NCI-H1105 treated with DMSO at 0.1 percent for 48 hours (cell line): Measurements from ENCODE around the gene LRRC26.
"Not testable (repeated sequence)": the region's sequence is repeated elsewhere in the genome, so short reads cannot be mapped to it uniquely, and the experiment has no call there.

Experiments used
- DNase-seq: peaks from one replicate; lab custom pipeline; 2025; lab: John Stamatoyannopoulos, UW

The LRRC26 gene

DNA sequence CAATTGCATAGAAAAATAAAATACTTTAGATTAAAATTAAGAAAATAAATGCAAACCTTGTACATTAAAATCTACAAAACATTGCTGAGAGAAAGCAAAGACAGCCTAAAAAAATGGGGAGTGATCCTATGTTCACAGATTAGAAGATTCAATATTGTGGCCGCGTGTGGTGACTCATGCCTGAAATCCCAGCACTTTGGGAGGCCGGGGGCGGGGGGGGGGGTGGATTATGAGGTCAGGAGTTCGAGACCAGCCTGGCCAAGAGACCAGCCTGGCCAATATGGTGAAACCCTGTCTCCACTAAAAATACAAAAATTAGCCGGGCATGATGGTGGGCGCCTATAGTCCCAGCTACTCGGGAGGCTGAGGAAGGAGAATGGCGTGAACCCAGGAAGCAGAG, 34.7 kb downstream of the LRRC26 start:
- DNase-seq = not testable (repeated sequence)

DNA sequence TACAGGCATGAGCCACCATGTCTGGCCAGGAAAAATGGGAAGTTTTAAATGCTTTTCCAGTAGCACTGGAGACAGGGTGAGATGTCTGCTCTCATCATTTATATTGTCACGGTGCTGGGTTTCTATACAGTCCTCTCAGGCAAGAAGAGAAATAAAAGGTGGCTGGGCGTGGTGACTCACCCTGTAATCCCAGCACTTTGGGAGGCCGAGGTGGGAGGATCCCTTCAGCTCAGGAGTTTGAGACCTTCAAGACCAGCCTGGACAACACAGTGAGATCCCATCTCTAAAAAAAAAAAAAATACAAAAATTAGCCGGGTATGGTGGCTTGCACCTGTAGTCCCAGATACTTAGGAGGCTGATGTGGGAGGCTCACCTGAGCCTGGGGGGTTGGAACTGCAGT, 35.7 kb downstream of the LRRC26 start:
- DNase-seq = no peak

DNA sequence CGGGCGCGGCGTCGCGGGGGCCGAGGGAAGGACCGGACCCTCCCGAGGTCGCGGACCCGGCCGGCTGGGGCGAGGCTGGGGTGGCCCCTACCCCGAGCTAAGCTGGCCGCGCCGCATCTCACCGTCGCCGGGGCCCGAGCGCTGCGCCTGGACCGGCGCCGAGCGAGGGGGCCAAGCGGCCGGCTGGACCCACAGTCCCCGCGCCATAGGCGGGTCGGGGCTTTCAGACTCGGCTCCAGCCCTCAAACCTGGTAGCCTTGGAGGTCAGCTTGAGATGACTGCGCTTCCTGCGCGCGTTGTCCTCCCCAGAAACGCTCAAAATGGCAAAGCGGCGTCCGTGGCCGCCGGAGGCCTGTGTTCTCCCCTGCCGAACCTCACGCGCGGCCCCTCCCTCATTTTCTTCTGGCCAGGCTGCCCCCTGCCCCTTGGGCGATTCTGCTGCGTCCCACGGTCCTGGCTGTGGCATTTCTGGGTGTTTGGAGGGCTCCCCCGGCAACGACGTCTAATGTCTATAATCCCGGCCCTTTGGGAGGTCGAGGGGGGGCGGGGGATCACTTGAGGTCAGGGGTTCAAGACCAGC, 39.6 kb downstream of the LRRC26 start:
- no peak for DNase-seq

DNA sequence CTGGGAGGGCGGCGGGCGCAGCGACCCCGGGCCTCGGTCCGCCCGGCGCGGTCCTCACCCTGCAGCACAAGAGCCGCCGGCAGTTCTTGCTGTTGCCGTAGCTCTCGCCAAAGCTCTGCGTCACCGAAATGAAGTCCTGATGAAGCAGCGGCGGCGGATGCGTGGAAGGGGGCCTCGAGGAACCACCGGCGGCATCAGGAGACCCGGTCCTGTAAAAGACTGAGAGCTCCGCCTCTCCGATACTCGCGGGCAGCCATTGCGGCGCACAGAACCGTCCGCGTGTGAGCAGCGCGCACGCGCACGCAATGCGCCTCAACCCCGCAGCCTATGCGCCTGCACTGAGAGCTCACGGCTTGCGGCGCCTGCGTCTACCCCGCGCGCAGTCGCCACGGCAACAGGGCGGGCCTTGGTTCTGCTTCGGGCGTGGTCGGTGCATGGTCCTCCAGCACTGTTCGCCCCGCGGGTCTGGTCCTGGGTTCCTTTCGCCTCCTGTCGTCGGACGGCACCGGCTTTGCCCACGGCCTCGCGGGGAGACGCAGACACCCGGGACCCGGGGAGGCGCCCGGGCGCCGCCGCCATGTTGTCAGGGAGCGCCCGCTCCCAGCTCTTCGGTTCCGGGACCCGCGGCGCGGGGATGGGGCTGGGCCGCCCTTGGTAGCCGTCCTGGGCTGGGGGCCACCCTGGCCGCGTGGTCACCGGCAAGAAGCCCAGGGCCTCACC, 40.2 kb downstream of the LRRC26 start:
- DNase-seq = peak; percentile 86

DNA sequence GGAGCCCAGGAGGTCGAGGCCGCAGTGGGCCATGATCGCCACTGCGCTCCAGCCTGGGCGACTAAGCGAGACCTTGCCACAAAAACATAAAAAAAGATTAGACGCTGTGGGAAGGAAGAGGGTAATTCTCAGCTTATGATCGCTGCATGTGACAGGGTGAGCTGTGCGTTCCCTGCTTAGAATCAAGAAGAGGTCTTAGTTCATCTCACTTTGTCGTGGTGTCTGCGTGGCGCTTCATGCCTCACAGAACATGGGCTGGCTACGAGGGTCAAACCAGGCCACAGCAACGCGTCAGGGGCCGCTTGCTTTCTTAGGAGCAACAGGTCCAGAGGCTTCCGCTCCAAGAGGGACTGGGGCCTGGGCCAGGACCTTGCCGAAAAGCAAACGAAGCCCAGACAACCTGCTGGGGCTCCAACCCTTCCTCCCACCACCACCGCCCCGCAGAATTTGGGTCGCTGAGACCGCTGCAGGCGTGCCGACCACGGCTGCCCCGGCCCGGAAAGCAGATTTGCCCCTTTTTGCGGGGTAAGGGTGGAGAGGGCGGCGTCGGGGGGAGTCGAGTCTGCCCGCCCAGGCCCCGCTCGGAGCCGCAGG, 40.9 kb downstream of the LRRC26 start:
- DNase-seq = no peak

DNA sequence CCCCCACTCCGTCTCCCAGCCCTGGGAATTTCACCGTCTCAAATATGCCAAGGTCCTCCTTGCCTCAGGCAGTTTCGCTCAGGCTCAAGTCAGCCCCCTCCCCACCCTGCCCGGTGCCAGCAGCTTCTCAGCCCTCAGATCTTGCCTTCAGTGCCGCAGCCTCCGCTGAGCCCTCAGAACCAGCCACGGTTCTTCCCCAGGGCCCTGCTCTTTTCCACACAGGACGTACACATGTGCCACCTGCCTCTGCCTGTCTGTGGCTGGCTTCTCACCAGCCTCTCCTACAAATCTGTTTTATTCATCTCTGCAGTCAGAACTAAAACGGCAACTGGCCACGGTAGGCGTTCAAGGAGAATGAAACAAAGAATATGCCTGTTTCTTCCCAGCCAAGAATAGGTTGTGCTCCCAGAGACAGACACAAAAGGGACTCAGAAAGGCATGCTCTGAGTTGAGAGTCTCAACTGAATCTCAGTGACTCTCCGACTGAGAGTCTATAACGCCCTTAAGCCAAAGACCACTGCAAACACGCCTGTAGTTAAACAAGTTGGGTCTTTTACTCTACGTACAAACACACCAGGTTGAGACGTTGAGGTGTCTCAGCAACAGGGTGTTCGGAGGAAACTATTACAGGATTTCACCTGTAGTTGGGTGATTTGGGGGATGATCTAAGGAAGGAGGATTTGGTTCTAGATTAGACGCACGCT, 41.5 kb downstream of the LRRC26 start:
- DNase-seq = no peak

DNA sequence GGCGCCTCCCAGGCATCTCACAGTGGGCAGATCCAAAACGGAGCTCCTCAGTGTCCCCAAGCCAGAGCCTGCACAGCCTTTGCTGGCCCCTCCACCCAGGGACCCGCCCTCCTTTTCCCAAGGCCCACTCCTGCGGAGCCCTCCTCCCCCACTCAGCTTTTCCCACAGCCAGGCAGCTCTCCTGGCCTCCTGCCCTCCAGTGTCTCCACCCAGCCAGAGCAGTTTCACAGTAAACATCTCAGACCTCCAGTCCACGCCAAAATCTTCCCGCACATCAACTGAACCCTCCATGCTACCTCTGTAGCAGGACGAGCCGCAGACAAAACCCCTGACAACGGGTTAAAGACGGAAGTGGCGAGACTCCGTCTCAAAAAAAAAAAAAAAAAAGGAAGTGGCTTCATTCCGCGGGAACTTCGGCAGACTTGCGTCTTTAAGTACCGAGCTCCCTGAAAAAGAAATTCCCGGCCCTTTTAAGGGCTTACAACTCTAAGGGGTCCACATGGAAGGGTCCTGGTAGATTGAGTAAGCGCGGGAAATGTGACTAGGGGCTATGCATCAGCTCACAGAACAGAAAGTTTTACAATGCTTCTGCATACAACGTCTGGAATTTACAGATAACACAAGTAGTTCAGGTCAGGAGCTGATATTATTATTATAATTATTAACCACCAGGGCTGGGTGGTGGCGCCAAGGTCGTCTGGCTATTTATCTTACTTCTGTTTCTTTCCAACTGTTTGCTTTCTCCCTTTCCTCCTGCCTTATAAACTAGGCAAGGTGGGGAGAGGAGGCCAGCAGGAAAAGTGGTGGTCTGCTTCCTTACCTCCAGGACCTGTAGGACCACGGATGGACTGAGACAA, 42.3 kb downstream of the LRRC26 start:
- DNase-seq = no peak

DNA sequence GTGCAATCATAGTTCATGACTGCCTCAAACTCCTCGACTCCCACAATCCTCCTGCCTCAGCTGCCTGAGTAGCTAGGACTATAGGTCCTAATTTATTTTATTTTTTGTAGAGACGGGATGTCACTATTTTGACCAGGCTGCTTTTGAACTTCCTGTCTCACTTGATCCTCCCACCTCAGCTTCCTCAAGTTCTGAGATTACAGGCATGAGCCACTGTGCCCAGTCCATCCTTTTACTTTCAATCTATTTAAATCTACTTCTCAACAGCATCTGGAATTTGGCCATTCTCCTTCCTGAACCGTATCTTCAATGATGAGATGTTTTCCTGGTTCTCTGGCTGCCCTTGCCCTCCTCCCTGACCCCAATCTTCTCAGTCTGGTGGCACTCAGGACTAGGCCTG, 43.1 kb downstream of the LRRC26 start:
- DNase-seq = no peak

DNA sequence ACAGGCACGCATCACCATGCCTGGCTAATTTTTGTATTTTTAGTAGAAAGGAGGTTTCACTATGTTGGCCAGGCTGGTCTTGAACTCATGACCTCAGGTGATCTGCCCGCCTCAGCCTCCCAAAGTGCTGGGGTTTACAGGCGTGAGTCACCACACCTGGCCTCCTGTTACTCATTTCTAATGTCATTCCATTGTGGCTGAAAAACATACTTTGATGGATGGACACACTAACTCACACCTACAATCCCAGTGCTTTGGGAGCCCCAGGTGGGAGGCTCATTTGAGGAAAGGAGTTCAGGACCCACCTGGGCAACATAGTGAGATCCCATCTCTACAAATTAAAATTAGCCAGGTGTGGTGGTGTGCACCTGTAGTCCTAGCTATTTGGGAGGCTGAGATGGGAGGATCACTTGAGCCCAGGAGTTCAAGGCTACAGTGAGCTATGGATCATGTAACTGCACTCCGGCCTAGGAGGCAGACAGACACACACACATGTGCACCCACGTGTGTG, 45.8 kb downstream of the LRRC26 start:
- DNase-seq = not testable (repeated sequence)

DNA sequence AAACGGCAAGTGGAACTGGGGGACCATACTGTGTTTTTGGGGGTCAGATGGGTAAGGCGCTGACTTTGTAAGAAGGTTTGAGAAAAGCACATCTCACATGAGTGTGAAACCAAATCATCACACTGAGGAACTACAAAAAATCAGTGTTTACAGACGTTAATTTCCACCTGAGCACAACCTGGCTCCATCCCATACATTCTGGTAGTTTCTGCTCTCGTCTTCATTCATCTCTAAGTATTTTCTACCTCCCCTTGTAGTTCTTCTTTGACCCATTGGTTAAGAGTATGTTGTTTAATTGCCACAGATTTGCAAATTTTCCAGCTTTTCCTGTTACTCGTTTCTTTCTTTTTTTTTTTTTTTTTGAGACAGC, 46.4 kb downstream of the LRRC26 start:
- no peak for DNase-seq

DNA sequence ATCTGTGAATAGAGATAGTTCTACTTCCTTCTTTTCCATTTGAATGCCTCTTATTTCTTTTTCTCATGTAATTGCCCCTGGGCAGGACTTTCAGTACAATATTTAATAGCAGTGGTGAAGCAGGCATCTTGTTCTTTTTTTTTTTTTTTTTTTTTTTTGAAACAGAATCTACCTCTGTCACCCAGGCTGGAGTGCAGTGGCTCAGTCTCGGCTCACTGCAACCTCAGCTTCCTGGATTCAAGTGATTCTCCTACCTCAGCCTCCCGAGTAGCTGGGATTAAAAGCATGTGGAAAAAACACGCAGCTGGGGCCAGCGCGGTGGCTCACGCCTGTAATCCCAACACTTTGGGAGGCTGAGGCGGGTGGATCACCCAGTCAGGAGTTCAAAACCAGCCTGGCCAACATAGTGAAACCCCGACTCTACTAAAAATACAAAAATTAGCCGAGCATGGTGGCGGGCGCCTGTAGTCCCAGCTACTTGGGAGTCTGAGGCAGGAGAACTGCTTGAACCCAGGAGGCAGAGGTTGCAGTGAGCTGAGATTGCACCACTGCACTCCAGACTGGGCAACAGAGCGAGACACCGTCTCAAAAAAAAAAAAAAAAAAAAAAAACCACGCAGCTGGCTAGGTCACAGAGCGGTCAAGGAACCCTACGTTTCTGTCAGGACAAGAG, 46.9 kb downstream of the LRRC26 start:
- not testable (repeated sequence) for DNase-seq

DNA sequence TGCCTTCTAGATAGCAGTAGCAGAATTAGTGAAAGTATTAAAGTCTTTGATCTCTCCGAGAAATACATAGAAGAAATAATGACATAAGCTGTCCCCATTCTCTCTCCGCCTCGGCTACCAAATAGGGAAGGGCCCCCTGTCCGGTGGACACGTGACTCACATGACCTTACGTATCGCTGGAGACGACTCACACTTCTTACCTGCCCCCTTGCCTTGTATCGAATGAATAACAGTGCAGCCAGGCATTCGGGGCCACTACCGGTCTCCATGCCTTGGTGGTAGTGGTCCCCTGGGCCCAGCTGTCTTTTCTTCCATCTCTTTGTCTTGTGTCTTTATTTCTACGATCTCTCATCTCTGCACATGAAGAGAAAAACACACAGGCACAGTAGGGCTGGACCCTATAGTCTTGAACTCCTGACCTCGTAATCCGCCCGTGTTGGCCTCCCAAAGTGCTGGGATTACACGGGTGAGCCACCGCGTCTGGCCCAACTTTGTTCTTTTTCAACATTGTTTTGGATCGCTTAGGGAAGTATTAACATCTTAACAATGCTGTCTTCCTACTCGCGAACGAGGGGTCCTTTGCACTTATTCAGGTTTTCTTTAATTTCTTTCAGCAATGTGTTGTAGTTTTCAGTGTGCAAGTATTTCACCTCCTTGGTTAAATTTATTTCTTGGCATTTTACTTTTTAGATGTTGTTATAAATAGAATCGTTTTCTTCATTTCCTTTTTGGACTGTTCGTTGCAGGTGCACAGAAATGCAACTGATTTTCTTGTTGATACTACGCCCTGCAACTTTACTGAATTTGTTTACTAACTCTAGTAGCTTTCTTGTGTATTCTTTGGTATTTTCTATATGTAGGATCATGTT, 47.7 kb downstream of the LRRC26 start:
- not testable (repeated sequence) for DNase-seq
